CD4-positive, alpha-beta T cell (primary cell): ENCODE measurements around the gene SETD1B. TPM values are rescaled to one million over a fixed set of nuclear protein-coding genes. Genes with fewer than 3 reads are reported as not detected.

ENCODE experiments used
- ATAC-seq: fragments of 200-7000 bp; cut with Tn5 transposase; one replicate; pipeline ENCODE4 v1.10.0; 2022; ENCODE audit warnings: mild to moderate bottlenecking; ENCODE audit not compliant: poor library complexity
- CTCF ChIA-PET: fragments of 350-600 bp; sonication (Branson Sonifier 250); formaldehyde crosslinking; loops from one replicate; lab custom pipeline; 2021; ENCODE audit warnings: antibody characterized with exemption, inconsistent platforms; lab: Charles Lee
- POLR2A ChIA-PET: fragments of 350-600 bp; sonication (Branson Sonifier 250); formaldehyde crosslinking; loops from one replicate; lab custom pipeline; 2021; ENCODE audit warnings: antibody characterized with exemption, inconsistent platforms; lab: Charles Lee
- DNase-seq, 14 experiments: peaks; one replicate each; pipeline ENCODE4 v3.0.0-alpha.2; 2013 to 2020; ENCODE audit warnings: mixed read lengths in 2 of 14
- H3K27ac ChIP-seq, 2 donors: one replicate each; pipeline versions ENCODE4 v1.5.1 to v1.7.0; 2013; ENCODE audit warnings: low read length in 2 of 2, low read depth in 1 of 2, mild to moderate bottlenecking in 1 of 2
- H3K27me3 ChIP-seq, 2 experiments: 1 replicate in 1 of 2; 2 replicates in 1 of 2; pipeline versions ENCODE4 v1.6.1 to v1.7.0; 2013; ENCODE audit warnings: low read length in 2 of 2, control low read depth in 1 of 2, mild to moderate bottlenecking in 1 of 2, moderate library complexity in 1 of 2; ENCODE audit not compliant: insufficient read depth in 2 of 2, control insufficient read depth in 1 of 2
- H3K36me3 ChIP-seq: one replicate; pipeline ENCODE4 v1.6.1; 2013; ENCODE audit warnings: low read length, control low read depth; ENCODE audit not compliant: insufficient read depth
- H3K4me1 ChIP-seq: one replicate; pipeline ENCODE4 v1.6.1; 2013; ENCODE audit warnings: low read length, control low read depth; ENCODE audit not compliant: insufficient read depth
- H3K4me3 ChIP-seq: one replicate; pipeline ENCODE4 v1.5.1; 2013; ENCODE audit warnings: mild to moderate bottlenecking, low read length, moderate library complexity
- H3K9me3 ChIP-seq, 2 experiments: 1 replicate in 1 of 2; 2 replicates in 1 of 2; pipeline versions ENCODE4 v1.6.1 to v1.7.0; 2013; ENCODE audit warnings: low read length in 2 of 2, mild to moderate bottlenecking in 2 of 2, control low read depth in 1 of 2, moderate library complexity in 1 of 2; ENCODE audit not compliant: control insufficient read depth in 1 of 2, insufficient read depth in 1 of 2
- H3K27ac Mint-ChIP-seq: one replicate; pipeline ENCODE4 v1.8.0; 2020; ENCODE audit warnings: mixed read lengths
- H3K27me3 Mint-ChIP-seq: one replicate; pipeline ENCODE4 v1.8.0; 2021; ENCODE audit warnings: mixed read lengths
- H3K36me3 Mint-ChIP-seq: one replicate; pipeline ENCODE4 v1.8.0; 2021; ENCODE audit warnings: low read depth, mixed read lengths
- H3K4me1 Mint-ChIP-seq: one replicate; pipeline ENCODE4 v1.8.0; 2021; ENCODE audit warnings: low read depth, mixed read lengths
- H3K4me3 Mint-ChIP-seq: one replicate; pipeline ENCODE4 v1.8.0; 2020; ENCODE audit warnings: mild to moderate bottlenecking, mixed read lengths
- H3K9me3 Mint-ChIP-seq: one replicate; pipeline ENCODE4 v1.8.0; 2020; ENCODE audit warnings: mixed read lengths
- intact Hi-C, 2 experiments: fragments of 100-400 bp; cut with DNase I in 1 of 2; cut with micrococcal nuclease in 1 of 2; formaldehyde crosslinking; loops; one replicate each; pipeline versions ENCODE4 v1.15.1 to v1.9.0; 2023 to 2025; cut with DNase I, micrococcal nuclease
- total RNA-seq, 174 experiments: library from RNA in 2 of 174; stranded (reverse) in 2 of 174; gene quantifications; one replicate each; pipeline ENCODE4 v1.2.3 and lab custom pipeline; 2021 to 2026
- TF ChIP-seq, protein P1 (sequence below): fragments of 200-600 bp; IDR thresholded peaks from one replicate; pipeline ENCODE4 v1.8.0; 2022; ENCODE audit warnings: antibody characterized with exemption, mild to moderate bottlenecking

SETD1B gene
- total RNA-seq, 2 experiments from 2014 or later = 146 to 151 TPM

DNA sequence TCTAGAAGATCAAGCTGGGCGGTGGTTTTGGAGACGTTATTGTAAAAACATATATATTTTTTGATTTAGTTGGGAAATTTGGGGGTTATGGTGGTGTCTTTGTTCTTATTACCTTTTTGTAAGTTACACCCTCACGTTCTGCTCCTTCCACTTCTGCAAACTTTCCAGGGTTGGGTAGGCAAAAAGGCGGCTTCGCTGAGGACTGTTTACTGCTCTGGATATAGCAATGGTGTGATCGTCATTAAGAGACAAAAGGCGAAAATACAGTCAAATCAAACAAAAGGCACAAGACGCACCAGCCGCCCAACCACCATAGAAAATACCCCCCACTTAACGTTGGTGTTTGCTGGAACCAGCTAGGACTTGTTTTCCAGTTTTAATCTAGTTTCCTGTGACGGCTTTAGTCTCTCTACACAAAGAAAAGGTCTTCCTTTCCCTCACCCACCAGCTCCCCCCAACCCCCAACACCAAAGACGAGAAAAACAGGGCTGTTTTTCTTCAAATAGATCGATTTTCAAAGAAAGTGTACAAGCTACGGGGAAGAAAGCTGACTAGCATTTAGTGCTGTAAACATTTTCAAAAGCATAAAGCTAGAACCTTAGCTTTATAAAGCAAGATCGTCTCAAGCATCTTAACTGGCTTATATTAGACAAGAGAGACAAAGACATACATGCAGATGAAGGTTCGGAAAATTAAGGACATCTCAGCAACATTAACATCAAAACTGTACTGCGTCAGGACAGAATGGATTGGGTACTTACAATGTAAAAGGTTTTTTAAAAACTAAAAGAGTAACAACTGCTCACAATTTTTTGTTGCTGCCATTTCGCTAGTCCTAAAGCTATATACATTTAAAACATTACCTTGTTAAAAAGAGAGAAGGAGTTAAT is 2.0 kb upstream of the SETD1B start:
- TF ChIP-seq, protein P1, sequence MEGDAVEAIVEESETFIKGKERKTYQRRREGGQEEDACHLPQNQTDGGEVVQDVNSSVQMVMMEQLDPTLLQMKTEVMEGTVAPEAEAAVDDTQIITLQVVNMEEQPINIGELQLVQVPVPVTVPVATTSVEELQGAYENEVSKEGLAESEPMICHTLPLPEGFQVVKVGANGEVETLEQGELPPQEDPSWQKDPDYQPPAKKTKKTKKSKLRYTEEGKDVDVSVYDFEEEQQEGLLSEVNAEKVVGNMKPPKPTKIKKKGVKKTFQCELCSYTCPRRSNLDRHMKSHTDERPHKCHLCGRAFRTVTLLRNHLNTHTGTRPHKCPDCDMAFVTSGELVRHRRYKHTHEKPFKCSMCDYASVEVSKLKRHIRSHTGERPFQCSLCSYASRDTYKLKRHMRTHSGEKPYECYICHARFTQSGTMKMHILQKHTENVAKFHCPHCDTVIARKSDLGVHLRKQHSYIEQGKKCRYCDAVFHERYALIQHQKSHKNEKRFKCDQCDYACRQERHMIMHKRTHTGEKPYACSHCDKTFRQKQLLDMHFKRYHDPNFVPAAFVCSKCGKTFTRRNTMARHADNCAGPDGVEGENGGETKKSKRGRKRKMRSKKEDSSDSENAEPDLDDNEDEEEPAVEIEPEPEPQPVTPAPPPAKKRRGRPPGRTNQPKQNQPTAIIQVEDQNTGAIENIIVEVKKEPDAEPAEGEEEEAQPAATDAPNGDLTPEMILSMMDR = no peak
- peaks cover 60% of the 10 kb centered on the region for H3K36me3 Mint-ChIP-seq
- H3K27ac Mint-ChIP-seq = peak overlapping the region; percentile 98
- no peaks in the 10 kb centered on the region for H3K27me3 ChIP-seq
- ATAC-seq (peak; percentile 36), DNase-seq (peak; percentile 50 to 85 (median 63))
- peak overlapping the region; percentile 96 to 97 for H3K27ac ChIP-seq
- ChIA-PET POLR2A (interaction anchor here (0.6 to 34.6 kb wide), 28 partner anchors 1 to 1601 kb away, joined by 3 to 1869 read pairs (median 5); partner anchors contain the start of genes CAMKK2, CFAP251, DIABLO and KDM2B), CTCF (interaction anchor here (0.8 to 16.5 kb wide), 4 partner anchors 6 to 90 kb away, joined by 3 to 746 read pairs (median 376); partner anchors contain the start of genes PSMD9, RHOF and SETD1B)
- peaks cover 50% of the 10 kb centered on the region for H3K4me1 ChIP-seq
- H3K27me3 Mint-ChIP-seq = no peaks in the 10 kb centered on the region
- peak overlapping the region; percentile 100 for H3K4me3 ChIP-seq
- no peaks in the 10 kb centered on the region for H3K9me3 ChIP-seq
- H3K9me3 Mint-ChIP-seq = no peaks in the 10 kb centered on the region
- intact Hi-C loops = loop anchor here in 1 of 2 experiments (1.0 to 2.0 kb wide), 2 partner anchors 8 to 15 kb away; no protein-coding TSS in a partner anchor
- peak overlapping the region; percentile 99 for H3K4me3 Mint-ChIP-seq
- H3K36me3 ChIP-seq = peaks cover 30% of the 10 kb centered on the region
- peaks cover 42% of the 10 kb centered on the region for H3K4me1 Mint-ChIP-seq

DNA sequence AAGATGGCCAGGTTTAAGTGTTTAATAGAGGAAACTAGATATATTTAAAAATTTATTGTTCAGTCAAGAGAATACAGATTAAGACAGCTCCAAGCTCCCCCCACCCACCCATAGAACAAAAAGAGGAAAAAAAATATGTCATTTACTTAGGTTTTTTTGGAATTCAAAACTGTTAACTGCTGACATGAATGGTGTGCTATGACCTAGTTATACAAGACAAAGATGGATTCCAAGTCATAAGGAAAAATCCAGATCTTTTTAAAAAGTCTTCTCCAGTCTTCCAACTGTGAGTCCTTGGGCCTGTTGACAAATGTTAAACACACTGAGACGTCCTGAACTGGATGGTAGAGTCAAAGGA is 1.3 kb upstream of the SETD1B start:
- no peak for ATAC-seq
- Histone ChIP-seq H3K27me3 (no peaks in the 10 kb centered on the region), H3K4me3 (peak overlapping the region; percentile 100), H3K4me1 (peaks cover 50% of the 10 kb centered on the region), H3K9me3 (no peaks in the 10 kb centered on the region), H3K27ac (peak overlapping the region; percentile 96 to 97), H3K36me3 (peaks cover 28% of the 10 kb centered on the region)
- peaks cover 62% of the 10 kb centered on the region for H3K36me3 Mint-ChIP-seq
- peak overlapping the region; percentile 98 for H3K27ac Mint-ChIP-seq
- TF ChIP-seq, protein P1 = no peak
- H3K4me3 Mint-ChIP-seq = peak overlapping the region; percentile 99
- no peaks in the 10 kb centered on the region for H3K27me3 Mint-ChIP-seq
- ChIA-PET POLR2A (interaction anchor here (0.7 to 34.6 kb wide), 23 partner anchors 1 to 1601 kb away, joined by 3 to 1869 read pairs (median 8); partner anchors contain the start of genes KDM2B, KNTC1, ORAI1 and PSMD9), CTCF (interaction anchor here (0.8 to 16.5 kb wide), 4 partner anchors 6 to 91 kb away, joined by 3 to 746 read pairs (median 376); partner anchors contain the start of genes PSMD9, RHOF and SETD1B)
- peaks cover 45% of the 10 kb centered on the region for H3K4me1 Mint-ChIP-seq
- intact Hi-C loops = loop anchor here in 1 of 2 experiments (1.0 to 2.0 kb wide), 2 partner anchors 8 to 16 kb away; no protein-coding TSS in a partner anchor
- DNase-seq = no peak
- no peaks in the 10 kb centered on the region for H3K9me3 Mint-ChIP-seq
